ENCODE results near the gene CPAMD8.
"Not testable (repeated sequence)": the region's sequence is repeated elsewhere in the genome, so short reads cannot be mapped to it uniquely, and the experiment has no call there.

Gene CPAMD8

DNA sequence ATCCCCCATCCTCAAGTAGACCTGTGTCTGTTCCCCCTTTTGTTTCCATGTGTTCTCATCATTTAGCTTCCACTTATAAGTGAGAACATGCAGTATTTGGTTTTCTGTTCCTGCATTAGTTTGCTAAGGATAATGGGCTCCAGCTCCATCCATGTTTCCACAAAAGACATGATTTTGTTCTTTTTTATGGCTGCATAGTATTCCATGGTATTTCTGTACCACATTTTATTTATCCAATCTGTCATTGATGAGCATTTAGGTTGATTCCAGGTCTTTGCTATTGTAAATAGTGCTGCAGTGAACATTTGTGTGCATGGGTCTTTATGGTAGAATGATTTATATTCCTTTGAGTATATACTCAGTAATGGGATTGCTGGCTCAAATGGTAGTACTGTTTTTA is 68.3 kb downstream of the CPAMD8 start:
- H2BK120ac ChIP-seq (ENCODE audit: insufficient read depth, low read length, poor library complexity); H3K9ac ChIP-seq (ENCODE audit: low read length); H4K91ac ChIP-seq (ENCODE audit: low read depth, low read length); H3K4me1 ChIP-seq (ENCODE audit: control insufficient read depth in 1 of 2, insufficient read depth in 2 of 2, low read length in 2 of 2); DNase-seq; H3K4me2 ChIP-seq (ENCODE audit: low read length); H4K12ac ChIP-seq (ENCODE audit: low read depth, low read length); H2AK5ac ChIP-seq (ENCODE audit: low read length); H3K9me3 ChIP-seq (ENCODE audit: insufficient read depth, low read depth, low read length); H3K36me3 ChIP-seq (ENCODE audit: control insufficient read depth in 1 of 2, insufficient read depth in 2 of 2, low read length in 2 of 2); H3K14ac ChIP-seq (ENCODE audit: low read length); H3K4ac ChIP-seq (ENCODE audit: low read depth, low read length); H3K27me3 ChIP-seq (ENCODE audit: insufficient read depth, low read length); H3K27ac ChIP-seq (ENCODE audit: low read depth, low read length); H4K8ac ChIP-seq (ENCODE audit: low read depth, low read length); H3K4me3 ChIP-seq (ENCODE audit: low read depth, low read length); H2AFZ ChIP-seq (ENCODE audit: insufficient read depth, low read length, poor library complexity); H3K23ac ChIP-seq (ENCODE audit: low read length); H3K18ac ChIP-seq (ENCODE audit: low read length); H3K79me1 ChIP-seq (ENCODE audit: low read length); H3K79me2 ChIP-seq (ENCODE audit: control insufficient read depth, insufficient read depth, low read length, poor library complexity); H2BK5ac ChIP-seq (ENCODE audit: low read depth, low read length, poor library complexity); H2BK12ac ChIP-seq (ENCODE audit: low read length): not testable (repeated sequence)

DNA sequence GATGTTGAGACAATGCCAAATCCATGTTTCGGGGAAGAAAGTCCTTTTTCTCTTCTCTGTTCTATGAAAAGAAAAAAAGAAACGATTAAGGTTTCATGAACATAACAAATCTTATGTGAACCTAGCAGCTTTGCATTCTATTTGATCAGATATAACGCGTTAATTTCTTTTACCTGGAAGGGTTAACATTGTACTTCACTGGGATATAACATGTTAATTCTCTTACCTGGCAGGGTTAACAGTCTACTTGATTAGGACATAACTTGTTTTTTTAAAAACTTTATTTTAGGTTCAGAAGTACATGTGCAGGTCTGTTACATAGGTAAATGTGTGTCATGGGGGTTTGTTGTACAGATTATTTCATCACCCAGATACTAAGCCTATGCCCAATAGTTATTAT is 68.8 kb downstream of the CPAMD8 start:
- H4K12ac ChIP-seq (ENCODE audit: low read depth, low read length): no peak overlapping the region
- peaks cover 0 to 3% of the 10 kb centered on the region in 2 experiments for H3K4me1 ChIP-seq (ENCODE audit: control insufficient read depth in 1 of 2, insufficient read depth in 2 of 2, low read length in 2 of 2)
- no peak overlapping the region for H3K27ac ChIP-seq (ENCODE audit: low read depth, low read length)
- no peak overlapping the region for H3K4me3 ChIP-seq (ENCODE audit: low read depth, low read length)
- H2BK12ac ChIP-seq (ENCODE audit: low read length): no peak overlapping the region
- H4K91ac ChIP-seq (ENCODE audit: low read depth, low read length): no peak overlapping the region
- no peak overlapping the region for H4K8ac ChIP-seq (ENCODE audit: low read depth, low read length)
- no peak overlapping the region for H3K4ac ChIP-seq (ENCODE audit: low read depth, low read length)
- no peak overlapping the region for H2BK5ac ChIP-seq (ENCODE audit: low read depth, low read length, poor library complexity)
- no peak overlapping the region for H3K4me2 ChIP-seq (ENCODE audit: low read length)
- no peaks in the 10 kb centered on the region for H3K36me3 ChIP-seq (ENCODE audit: control insufficient read depth in 1 of 2, insufficient read depth in 2 of 2, low read length in 2 of 2)
- no peak overlapping the region for H2BK120ac ChIP-seq (ENCODE audit: insufficient read depth, low read length, poor library complexity)
- H3K9me3 ChIP-seq (ENCODE audit: insufficient read depth, low read depth, low read length): no peaks in the 10 kb centered on the region
- no peaks in the 10 kb centered on the region for H3K27me3 ChIP-seq (ENCODE audit: insufficient read depth, low read length)
- H3K14ac ChIP-seq (ENCODE audit: low read length): no peak overlapping the region
- no peak overlapping the region for H3K9ac ChIP-seq (ENCODE audit: low read length)
- no peak overlapping the region for H2AK5ac ChIP-seq (ENCODE audit: low read length)
- no peak overlapping the region for H3K18ac ChIP-seq (ENCODE audit: low read length)
- no peak overlapping the region for H2AFZ ChIP-seq (ENCODE audit: insufficient read depth, low read length, poor library complexity)
- H3K23ac ChIP-seq (ENCODE audit: low read length): no peak overlapping the region
- no peak for DNase-seq
- H3K79me2 ChIP-seq (ENCODE audit: control insufficient read depth, insufficient read depth, low read length, poor library complexity): no peaks in the 10 kb centered on the region
- WGBS (ENCODE audit: extremely low coverage, insufficient coverage, insufficient read length): no CpG with 5 or more reads among the region's 4 CpGs
- H3K79me1 ChIP-seq (ENCODE audit: low read length): no peaks in the 10 kb centered on the region

DNA sequence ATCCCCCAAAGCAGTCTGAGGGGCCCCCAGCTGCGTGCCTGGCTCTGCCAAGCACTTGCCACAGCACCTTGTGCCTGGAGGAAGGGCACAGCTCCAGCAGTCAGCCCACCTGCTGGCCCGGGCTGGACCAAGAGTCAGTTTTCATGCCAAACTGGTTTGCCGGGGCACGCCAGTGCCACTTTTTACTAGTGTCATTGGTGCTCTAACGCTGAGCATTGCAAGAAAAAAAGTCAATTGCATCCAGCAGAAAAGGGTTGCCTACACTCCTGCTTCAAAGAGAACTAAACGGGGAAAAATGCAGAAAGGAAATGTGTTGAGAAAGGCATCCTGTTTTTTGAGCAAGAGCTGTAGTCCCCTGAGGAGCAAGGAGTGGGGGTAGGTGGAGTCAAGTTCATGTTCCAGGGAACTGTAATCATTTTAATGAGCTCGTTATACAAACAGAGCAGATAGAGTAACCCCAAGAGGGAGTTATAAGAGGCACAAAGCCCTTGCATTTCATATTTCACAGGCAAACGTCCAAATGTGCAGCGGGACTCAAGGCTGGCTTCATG is 69.4 kb downstream of the CPAMD8 start:
- no peak overlapping the region for H4K12ac ChIP-seq (ENCODE audit: low read depth, low read length)
- H3K36me3 ChIP-seq (ENCODE audit: control insufficient read depth in 1 of 2, insufficient read depth in 2 of 2, low read length in 2 of 2): no peaks in the 10 kb centered on the region
- H3K23ac ChIP-seq (ENCODE audit: low read length): no peak overlapping the region
- no peak overlapping the region for H3K14ac ChIP-seq (ENCODE audit: low read length)
- no peak overlapping the region for H3K4me3 ChIP-seq (ENCODE audit: low read depth, low read length)
- no peak overlapping the region for H2BK12ac ChIP-seq (ENCODE audit: low read length)
- no peak overlapping the region for H2BK5ac ChIP-seq (ENCODE audit: low read depth, low read length, poor library complexity)
- no peaks in the 10 kb centered on the region for H3K27me3 ChIP-seq (ENCODE audit: insufficient read depth, low read length)
- WGBS (ENCODE audit: extremely low coverage, insufficient coverage, insufficient read length): no CpG with 5 or more reads among the region's 9 CpGs
- no peak overlapping the region for H3K4me2 ChIP-seq (ENCODE audit: low read length)
- H2AK5ac ChIP-seq (ENCODE audit: low read length): no peak overlapping the region
- H3K79me1 ChIP-seq (ENCODE audit: low read length): no peaks in the 10 kb centered on the region
- no peak overlapping the region for H4K91ac ChIP-seq (ENCODE audit: low read depth, low read length)
- no peaks in the 10 kb centered on the region for H3K79me2 ChIP-seq (ENCODE audit: control insufficient read depth, insufficient read depth, low read length, poor library complexity)
- no peak overlapping the region for H2BK120ac ChIP-seq (ENCODE audit: insufficient read depth, low read length, poor library complexity)
- no peak overlapping the region for H3K9ac ChIP-seq (ENCODE audit: low read length)
- H3K4me1 ChIP-seq (ENCODE audit: control insufficient read depth in 1 of 2, insufficient read depth in 2 of 2, low read length in 2 of 2): peaks cover 0 to 3% of the 10 kb centered on the region in 2 experiments
- H3K9me3 ChIP-seq (ENCODE audit: insufficient read depth, low read depth, low read length): no peaks in the 10 kb centered on the region
- no peak overlapping the region for H2AFZ ChIP-seq (ENCODE audit: insufficient read depth, low read length, poor library complexity)
- no peak overlapping the region for H3K27ac ChIP-seq (ENCODE audit: low read depth, low read length)
- no peak overlapping the region for H4K8ac ChIP-seq (ENCODE audit: low read depth, low read length)
- no peak overlapping the region for H3K4ac ChIP-seq (ENCODE audit: low read depth, low read length)
- H3K18ac ChIP-seq (ENCODE audit: low read length): no peak overlapping the region
- no peak for DNase-seq

DNA sequence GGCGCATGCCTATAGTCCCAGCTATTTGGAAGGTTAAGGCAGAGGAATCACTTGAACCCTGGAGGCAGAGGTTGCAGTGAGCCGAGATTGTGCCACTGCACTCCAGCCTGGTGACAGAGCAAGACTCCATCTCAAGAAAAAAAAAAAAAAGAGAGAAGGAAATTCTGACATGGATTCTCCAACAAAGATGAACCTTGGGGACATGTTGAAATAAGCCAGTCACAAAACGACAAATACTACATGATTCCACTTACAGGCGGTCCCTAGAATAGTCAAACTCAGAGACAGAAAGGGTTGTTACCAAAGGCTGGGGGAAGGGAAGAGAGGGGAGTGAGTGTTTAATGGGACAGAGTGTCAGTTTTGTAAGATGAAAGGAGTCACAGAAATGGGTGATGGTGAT is 71.4 kb downstream of the CPAMD8 start:
- no CpG with 5 or more reads among the region's 4 CpGs for WGBS (ENCODE audit: extremely low coverage, insufficient coverage, insufficient read length)
- H3K4me3 ChIP-seq (ENCODE audit: low read depth, low read length): no peak overlapping the region
- no peak overlapping the region for H2BK120ac ChIP-seq (ENCODE audit: insufficient read depth, low read length, poor library complexity)
- no peaks in the 10 kb centered on the region for H3K9me3 ChIP-seq (ENCODE audit: insufficient read depth, low read depth, low read length)
- no peaks in the 10 kb centered on the region for H3K4me1 ChIP-seq (ENCODE audit: control insufficient read depth in 1 of 2, insufficient read depth in 2 of 2, low read length in 2 of 2)
- H3K9ac ChIP-seq (ENCODE audit: low read length): no peak overlapping the region
- no peak overlapping the region for H3K4me2 ChIP-seq (ENCODE audit: low read length)
- H3K27me3 ChIP-seq (ENCODE audit: insufficient read depth, low read length): no peaks in the 10 kb centered on the region
- no peak overlapping the region for H4K91ac ChIP-seq (ENCODE audit: low read depth, low read length)
- no peak overlapping the region for H3K4ac ChIP-seq (ENCODE audit: low read depth, low read length)
- no peaks in the 10 kb centered on the region for H3K79me1 ChIP-seq (ENCODE audit: low read length)
- H2AK5ac ChIP-seq (ENCODE audit: low read length): no peak overlapping the region
- H3K36me3 ChIP-seq (ENCODE audit: control insufficient read depth in 1 of 2, insufficient read depth in 2 of 2, low read length in 2 of 2): no peaks in the 10 kb centered on the region
- H2AFZ ChIP-seq (ENCODE audit: insufficient read depth, low read length, poor library complexity): no peak overlapping the region
- no peak overlapping the region for H3K18ac ChIP-seq (ENCODE audit: low read length)
- H3K14ac ChIP-seq (ENCODE audit: low read length): no peak overlapping the region
- H3K27ac ChIP-seq (ENCODE audit: low read depth, low read length): no peak overlapping the region
- H2BK12ac ChIP-seq (ENCODE audit: low read length): no peak overlapping the region
- no peak overlapping the region for H3K23ac ChIP-seq (ENCODE audit: low read length)
- no peak overlapping the region for H4K8ac ChIP-seq (ENCODE audit: low read depth, low read length)
- DNase-seq: no peak
- no peak overlapping the region for H4K12ac ChIP-seq (ENCODE audit: low read depth, low read length)
- H2BK5ac ChIP-seq (ENCODE audit: low read depth, low read length, poor library complexity): no peak overlapping the region
- H3K79me2 ChIP-seq (ENCODE audit: control insufficient read depth, insufficient read depth, low read length, poor library complexity): no peaks in the 10 kb centered on the region
